ENCODE results near the gene MFN1.

MFN1 gene

GRCh38 chr3:179432451-179432850 is 84.9 kb downstream of the MFN1 start:
- no peak for TF ChIP-seq CTCF (IDR thresholded peaks at IDR 0.05; ENCODE audit: extremely low read depth, missing control alignments)

GRCh38 chr3:179436517-179436916 is 89.0 kb downstream of the MFN1 start:
- no peak for DNase-seq (ENCODE audit: low spot score)
- no peak for TF ChIP-seq CTCF (IDR thresholded peaks at IDR 0.05; ENCODE audit: extremely low read depth, missing control alignments)

More at GRCh38 chr3:179432451-179432850, 84.9 kb downstream of the MFN1 start:
- no peak for DNase-seq (ENCODE audit: low spot score)

- DNase-seq (ENCODE audit: low spot score): peak; percentile 36
- TF ChIP-seq CTCF (IDR thresholded peaks at IDR 0.05; ENCODE audit: extremely low read depth, missing control alignments): no peak
Observed at GRCh38 chr3:179438841-179439240, 91.3 kb downstream of the MFN1 start.

Measured in GM20000 (cell line).